Gastroesophageal sphincter (tissue), 4 donors: ENCODE data around the gene HNRNPA0. TPM values are rescaled to one million over a fixed set of nuclear protein-coding genes. Genes with fewer than 3 reads are reported as not detected.
A peak's percentile ranks its signal among the peaks of the same experiment; 100 is the strongest.

Experiments used
- ATAC-seq: fragments of 150-250 bp; one replicate; pipeline ENCODE4 v1.9.1; 2016; ENCODE audit warnings: mild to moderate bottlenecking, moderate library complexity
- H3K27ac ChIP-seq, 4 donors: fragments of 200-600 bp; sonication (generic) in 3 of 4; 1 replicate in 3 of 4; 2 replicates in 1 of 4; pipeline ENCODE4 v1.5.1; 2016 to 2019
- H3K27me3 ChIP-seq: fragments of 200-600 bp; sonication (generic); one replicate; pipeline ENCODE4 v1.5.1; 2019
- H3K36me3 ChIP-seq, 2 donors: fragments of 200-600 bp; sonication (generic); one replicate each; pipeline ENCODE4 v1.5.1; 2019; ENCODE audit warnings: control low read depth in 1 of 2
- H3K4me1 ChIP-seq, 3 donors: fragments of 200-600 bp; sonication (generic); 1 replicate in 2 of 3; 2 replicates in 1 of 3; pipeline ENCODE4 v1.5.1; 2016 to 2019; ENCODE audit warnings: control low read depth in 2 of 3
- H3K4me3 ChIP-seq, 2 donors: fragments of 200-600 bp; sonication (generic); one replicate each; pipeline ENCODE4 v1.5.1; 2019; ENCODE audit warnings: mild to moderate bottlenecking in 1 of 2, moderate library complexity in 1 of 2
- H3K9me3 ChIP-seq, 3 donors: fragments of 200-600 bp; sonication (generic); one replicate each; pipeline ENCODE4 v1.5.1; 2017 to 2019; ENCODE audit warnings: control low read depth in 2 of 3
- EP300 ChIP-seq: sonication (generic); formaldehyde crosslinking; IDR thresholded peaks from one replicate; pipeline ENCODE4 v1.6.1; 2017; ENCODE audit warnings: antibody characterized with exemption, mild to moderate bottlenecking
- POLR2A ChIP-seq, 2 donors: fragments of 450-650 bp; IDR thresholded peaks; one replicate each; pipeline ENCODE4 v1.6.1; 2017; ENCODE audit warnings: antibody characterized with exemption in 2 of 2, mild to moderate bottlenecking in 2 of 2, moderate library complexity in 1 of 2
- POLR2AphosphoS5 ChIP-seq: sonication (generic); formaldehyde crosslinking; IDR thresholded peaks from one replicate; pipeline ENCODE4 v1.6.1; 2017; ENCODE audit warnings: antibody characterized with exemption
- WGBS, 2 donors: methylation state at CpG; one replicate each; pipeline ENCODE4 v1.1.5; 2018; ENCODE audit warnings: low coverage in 1 of 2; 5-methylcytosine and 5-hydroxymethylcytosine counted together
- total RNA-seq, 4 donors: library from RNA; depleted of rRNA; stranded (reverse); fragments of >200 nt; gene quantifications; one replicate each; pipeline ENCODE4 v1.1.0, GENCODE V29; 2016
- TF ChIP-seq, protein P1 (sequence below), 4 experiments: fragments of 200-600 bp in 2 of 4; fragments of 450-650 bp in 2 of 4; sonication (generic) in 1 of 4; IDR thresholded peaks; one replicate each; pipeline ENCODE4 v1.5.1; 2017 to 2019; ENCODE audit warnings: antibody characterized with exemption in 4 of 4, mild to moderate bottlenecking in 2 of 4, moderate library complexity in 2 of 4

The HNRNPA0 gene
- total RNA-seq, 4 donors from 2014 or later = 9.9 to 17.2 (median 13.8) TPM

DNA sequence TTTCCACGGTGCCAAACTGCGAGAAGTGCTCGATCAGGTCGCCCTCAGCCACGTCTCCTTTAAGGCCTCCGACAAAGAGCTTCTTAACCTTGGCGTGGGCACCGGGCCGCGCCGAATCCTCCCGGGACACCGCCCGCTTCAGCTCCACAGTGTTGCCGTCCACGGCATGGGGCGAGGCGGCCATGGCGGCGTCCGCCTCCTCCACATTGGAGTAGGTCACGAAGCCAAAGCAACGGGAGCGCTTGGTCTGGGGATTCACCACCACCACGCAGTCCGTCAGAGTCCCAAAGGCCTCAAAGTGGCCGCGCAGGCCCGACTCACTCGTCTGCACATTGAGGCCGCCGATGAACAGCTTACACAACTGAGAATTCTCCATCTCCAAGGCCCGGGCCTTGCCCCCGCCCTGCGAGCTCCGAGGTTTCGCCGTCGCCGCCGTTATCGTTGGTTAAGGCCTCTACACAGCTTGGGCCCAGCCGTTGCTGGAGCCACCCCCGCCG lies 424 bp downstream of the HNRNPA0 start:
- no peaks in the 10 kb centered on the region for H3K27me3 ChIP-seq
- no CpG with 5 or more reads among the region's 45 CpGs for WGBS, 2 donors
- TF ChIP-seq EP300 (no peak), POLR2AphosphoS5 (no peak), POLR2A (IDR thresholded peaks at IDR 0.05) (no peak)
- TF ChIP-seq, protein P1, sequence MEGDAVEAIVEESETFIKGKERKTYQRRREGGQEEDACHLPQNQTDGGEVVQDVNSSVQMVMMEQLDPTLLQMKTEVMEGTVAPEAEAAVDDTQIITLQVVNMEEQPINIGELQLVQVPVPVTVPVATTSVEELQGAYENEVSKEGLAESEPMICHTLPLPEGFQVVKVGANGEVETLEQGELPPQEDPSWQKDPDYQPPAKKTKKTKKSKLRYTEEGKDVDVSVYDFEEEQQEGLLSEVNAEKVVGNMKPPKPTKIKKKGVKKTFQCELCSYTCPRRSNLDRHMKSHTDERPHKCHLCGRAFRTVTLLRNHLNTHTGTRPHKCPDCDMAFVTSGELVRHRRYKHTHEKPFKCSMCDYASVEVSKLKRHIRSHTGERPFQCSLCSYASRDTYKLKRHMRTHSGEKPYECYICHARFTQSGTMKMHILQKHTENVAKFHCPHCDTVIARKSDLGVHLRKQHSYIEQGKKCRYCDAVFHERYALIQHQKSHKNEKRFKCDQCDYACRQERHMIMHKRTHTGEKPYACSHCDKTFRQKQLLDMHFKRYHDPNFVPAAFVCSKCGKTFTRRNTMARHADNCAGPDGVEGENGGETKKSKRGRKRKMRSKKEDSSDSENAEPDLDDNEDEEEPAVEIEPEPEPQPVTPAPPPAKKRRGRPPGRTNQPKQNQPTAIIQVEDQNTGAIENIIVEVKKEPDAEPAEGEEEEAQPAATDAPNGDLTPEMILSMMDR (IDR thresholded peaks at IDR 0.05) = no peak

DNA sequence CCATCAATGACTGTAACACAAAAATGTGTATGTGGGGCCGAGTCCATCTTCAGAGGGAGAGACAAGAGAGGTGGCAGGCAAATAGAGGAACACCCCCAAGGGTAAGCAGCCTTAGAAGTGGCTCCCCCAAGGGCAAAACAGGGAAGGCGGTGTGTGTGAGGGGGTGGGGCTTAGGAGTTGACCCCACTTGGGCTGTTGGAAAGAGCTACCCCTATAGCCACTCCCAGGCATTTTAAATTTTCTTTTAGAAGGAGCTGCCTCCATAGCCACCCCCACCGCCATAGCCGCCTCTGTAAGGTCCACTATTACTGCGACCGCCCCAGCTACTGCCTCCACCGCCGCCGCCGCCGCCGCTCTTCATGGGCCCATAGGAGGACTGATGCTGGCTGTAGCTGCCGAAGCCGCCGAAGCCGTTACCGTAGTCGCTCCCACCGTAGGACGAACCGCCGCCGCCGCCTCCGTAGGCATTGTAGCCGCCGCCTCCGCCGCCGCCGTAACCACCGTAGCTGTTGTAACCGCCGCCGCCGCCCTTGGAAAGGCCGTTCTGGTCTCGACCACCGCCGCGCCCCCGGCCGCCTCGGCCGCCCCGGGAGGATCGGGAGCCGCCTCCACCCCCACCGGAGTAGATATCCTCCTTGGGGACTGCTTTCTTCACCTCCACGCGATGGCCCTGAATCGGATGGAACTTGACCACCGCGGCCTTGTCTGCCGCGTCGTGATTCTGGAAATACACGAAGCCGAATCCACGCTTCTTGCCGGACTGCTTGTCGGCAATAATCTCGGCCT lies 1.1 kb downstream of the HNRNPA0 start:
- Histone ChIP-seq H3K27me3 (no peaks in the 10 kb centered on the region), H3K4me3 (peak overlapping the region; percentile 58 to 64), H3K27ac (peak overlapping the region; percentile 83 to 100 (median 96)), H3K36me3 (no peaks in the 10 kb centered on the region), H3K4me1 (peaks cover 3 to 51% (median 6%) of the 10 kb centered on the region in 3 donors), H3K9me3 (no peaks in the 10 kb centered on the region)
- ATAC-seq = no peak
- TF ChIP-seq POLR2AphosphoS5 (no peak), POLR2A (IDR thresholded peaks at IDR 0.05) (no peak), EP300 (no peak)
- TF ChIP-seq, protein P1 (IDR thresholded peaks at IDR 0.05) = no peak
- 0 to 10% methylated on average over 1 to 9 of the region's 63 CpGs for WGBS, 2 donors

More for the DNA sequence above, 424 bp downstream of the HNRNPA0 start:
- H3K4me3 ChIP-seq = peak overlapping the region; percentile 58 to 64
- peaks cover 3 to 45% (median 6%) of the 10 kb centered on the region in 3 donors for H3K4me1 ChIP-seq
- H3K9me3 ChIP-seq = no peaks in the 10 kb centered on the region
- peak; percentile 41 for ATAC-seq
- H3K27ac ChIP-seq = peak overlapping the region; percentile 83 to 100 (median 96)
- no peaks in the 10 kb centered on the region for H3K36me3 ChIP-seq

DNA sequence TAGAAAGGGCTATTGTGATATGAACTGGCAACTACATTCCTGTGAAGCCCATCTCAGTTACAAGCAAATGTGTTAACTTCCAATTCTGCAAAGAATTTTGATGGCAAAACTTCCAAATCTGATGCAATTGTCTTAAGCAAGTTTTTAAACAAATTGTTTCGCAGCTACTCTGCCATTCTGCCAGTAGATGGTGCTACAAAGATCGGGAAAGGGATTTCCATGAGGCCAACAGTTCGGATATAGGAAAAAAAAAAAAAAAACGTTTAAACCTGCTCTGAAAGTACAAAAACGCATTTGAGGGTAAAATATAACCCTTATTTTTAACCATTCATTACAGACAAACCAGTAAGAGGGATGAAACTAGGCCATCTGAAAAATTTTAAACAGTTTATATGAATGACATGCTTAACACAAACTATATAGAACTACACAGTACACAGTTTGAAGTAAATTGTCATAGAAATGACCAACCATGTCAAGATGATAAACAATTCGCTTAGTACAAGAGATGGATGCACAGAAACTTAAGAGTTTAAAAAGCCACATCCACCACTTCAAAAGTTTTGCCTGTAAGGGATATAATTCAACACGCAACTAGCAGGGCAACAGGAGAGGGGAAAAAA lies 2.2 kb downstream of the HNRNPA0 start:
- TF ChIP-seq POLR2AphosphoS5 = no peak
- TF ChIP-seq POLR2A (IDR thresholded peaks at IDR 0.05) = no peak
- TF ChIP-seq, protein P1 (IDR thresholded peaks at IDR 0.05) = peak; percentile 60 to 78 (median 73)
- no peak for TF ChIP-seq EP300
- Histone ChIP-seq H3K9me3 (no peaks in the 10 kb centered on the region), H3K36me3 (no peaks in the 10 kb centered on the region), H3K4me3 (peak overlapping the region; percentile 58 to 64), H3K27ac (peak overlapping the region; percentile 83 to 100 (median 96)), H3K27me3 (no peaks in the 10 kb centered on the region), H3K4me1 (peaks cover 3 to 57% (median 6%) of the 10 kb centered on the region in 3 donors)
- ATAC-seq = no peak
- WGBS, 2 donors = 1 to 3% methylated on average over 7 of the region's 7 CpGs

DNA sequence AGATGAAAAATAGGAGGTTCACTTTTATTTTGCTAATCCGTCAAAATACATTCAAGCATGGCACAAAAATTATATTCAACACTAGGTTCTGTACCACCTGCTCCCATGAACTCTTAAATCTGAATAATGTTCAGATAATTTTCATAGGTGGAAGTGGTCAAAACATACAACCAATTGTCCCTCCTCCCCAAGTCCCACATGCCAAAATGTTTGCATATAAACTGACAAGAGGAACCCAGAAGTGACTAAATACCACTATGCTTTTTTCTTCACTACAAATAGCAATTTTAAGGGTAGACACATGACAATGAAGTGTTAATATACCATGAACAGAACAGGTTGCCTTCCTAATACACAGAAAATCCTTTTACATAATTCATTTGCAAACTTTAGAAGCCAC lies 3.7 kb downstream of the HNRNPA0 start:
- no peaks in the 10 kb centered on the region for H3K27me3 ChIP-seq
- peaks cover 3 to 56% (median 6%) of the 10 kb centered on the region in 3 donors for H3K4me1 ChIP-seq
- H3K36me3 ChIP-seq = no peaks in the 10 kb centered on the region
- no peaks in the 10 kb centered on the region for H3K9me3 ChIP-seq
- WGBS, 2 donors = 40 to 70% methylated on average over 1 of the region's 1 CpG
- TF ChIP-seq POLR2A (IDR thresholded peaks at IDR 0.05) (no peak), EP300 (no peak), POLR2AphosphoS5 (no peak)
- TF ChIP-seq, protein P1 (IDR thresholded peaks at IDR 0.05) = no peak
- ATAC-seq = no peak
- no peak overlapping the region for H3K27ac ChIP-seq
- H3K4me3 ChIP-seq = no peak overlapping the region
